Neural progenitor cell (in vitro differentiated cells): ENCODE measurements around the gene GTF2F1. TPM values are rescaled to one million over a fixed set of nuclear protein-coding genes. Genes with fewer than 3 reads are reported as not detected.

ENCODE experiments used
- DNase-seq: peaks from one replicate; pipeline ENCODE4 v3.0.0-alpha.2; 2016; ENCODE audit warnings: low spot score
- H2AFZ ChIP-seq: fragments of 200-600 bp; sonication (generic); replicated peaks from 2 replicates; pipeline ENCODE4 v1.6.1; 2016; ENCODE audit warnings: antibody characterized with exemption
- H3F3A ChIP-seq: fragments of 200-600 bp; sonication (generic); 2 replicates; pipeline ENCODE4 v1.6.1; 2016; ENCODE audit warnings: antibody characterized with exemption, low read depth
- H3K27ac ChIP-seq: fragments of 200-600 bp; sonication (generic); 2 replicates; pipeline ENCODE4 v1.5.1; 2016; ENCODE audit warnings: mild to moderate bottlenecking
- H3K27me3 ChIP-seq: fragments of 200-600 bp; sonication (generic); 2 replicates; pipeline ENCODE4 v1.6.1; 2016; ENCODE audit warnings: mild to moderate bottlenecking, moderate library complexity
- H3K36me3 ChIP-seq: fragments of 200-600 bp; sonication (generic); 2 replicates; pipeline ENCODE4 v1.5.1; 2016
- H3K4me1 ChIP-seq: fragments of 200-600 bp; sonication (generic); 2 replicates; pipeline ENCODE4 v1.6.1; 2016; ENCODE audit warnings: mixed run types
- H3K4me2 ChIP-seq: fragments of 200-600 bp; sonication (generic); 2 replicates; pipeline ENCODE4 v1.6.1; 2016
- H3K4me3 ChIP-seq: fragments of 200-600 bp; sonication (generic); 2 replicates; pipeline ENCODE4 v1.5.1; 2016
- H3K79me2 ChIP-seq: fragments of 200-600 bp; sonication (generic); 2 replicates; pipeline ENCODE4 v1.6.1; 2016; ENCODE audit warnings: low read depth
- H3K9ac ChIP-seq: fragments of 200-600 bp; sonication (generic); 2 replicates; pipeline ENCODE4 v1.6.1; 2016
- H3K9me3 ChIP-seq: fragments of 200-600 bp; sonication (generic); 2 replicates; pipeline ENCODE4 v1.5.1; 2016; ENCODE audit warnings: low read depth
- H4K20me1 ChIP-seq: fragments of 200-600 bp; sonication (generic); 2 replicates; pipeline ENCODE4 v1.6.1; 2016; ENCODE audit warnings: low read depth
- H3K27ac Mint-ChIP-seq: 3 replicates; pipeline ENCODE4 v1.8.0; 2021; ENCODE audit warnings: mixed read lengths
- H3K27me3 Mint-ChIP-seq: 2 replicates; pipeline ENCODE4 v1.8.0; 2022; ENCODE audit warnings: low read depth, mild to moderate bottlenecking, inconsistent platforms, moderate library complexity, mixed read lengths; ENCODE audit not compliant: insufficient read depth
- H3K36me3 Mint-ChIP-seq: 3 replicates; pipeline ENCODE4 v1.8.0; 2021; ENCODE audit warnings: mixed read lengths
- H3K4me1 Mint-ChIP-seq: 3 replicates; pipeline ENCODE4 v1.8.0; 2021; ENCODE audit warnings: mixed read lengths
- H3K4me3 Mint-ChIP-seq: 3 replicates; pipeline ENCODE4 v1.8.0; 2021; ENCODE audit warnings: mild to moderate bottlenecking, moderate library complexity, mixed read lengths
- H3K9me3 Mint-ChIP-seq: 3 replicates; pipeline ENCODE4 v1.8.0; 2020; ENCODE audit warnings: mixed read lengths
- EZH2 ChIP-seq: fragments of 200-600 bp; sonication (generic); IDR thresholded peaks from 2 replicates; pipeline ENCODE4 v1.6.1; 2017; ENCODE audit warnings: antibody characterized with exemption, mild to moderate bottlenecking, moderate library complexity
- EZH2phosphoT487 ChIP-seq: fragments of 200-600 bp; sonication (generic); IDR thresholded peaks from 2 replicates; pipeline ENCODE4 v1.6.1; 2017; ENCODE audit warnings: antibody characterized with exemption
- total RNA-seq: library from RNA; depleted of rRNA; stranded (reverse); fragments of >200 nt; gene quantifications from 2 replicates; pipeline ENCODE4 v1.2.3, GENCODE V29; 2015; ENCODE audit warnings: low replicate concordance
- TF ChIP-seq, protein P1 (sequence below): fragments of 200-600 bp; sonication (generic); IDR thresholded peaks from 2 replicates; pipeline ENCODE4 v1.5.1; 2017; ENCODE audit warnings: antibody characterized with exemption, mild to moderate bottlenecking

Gene GTF2F1
- total RNA-seq, 1 donor from 2014 or later: 36.9 TPM

DNA sequence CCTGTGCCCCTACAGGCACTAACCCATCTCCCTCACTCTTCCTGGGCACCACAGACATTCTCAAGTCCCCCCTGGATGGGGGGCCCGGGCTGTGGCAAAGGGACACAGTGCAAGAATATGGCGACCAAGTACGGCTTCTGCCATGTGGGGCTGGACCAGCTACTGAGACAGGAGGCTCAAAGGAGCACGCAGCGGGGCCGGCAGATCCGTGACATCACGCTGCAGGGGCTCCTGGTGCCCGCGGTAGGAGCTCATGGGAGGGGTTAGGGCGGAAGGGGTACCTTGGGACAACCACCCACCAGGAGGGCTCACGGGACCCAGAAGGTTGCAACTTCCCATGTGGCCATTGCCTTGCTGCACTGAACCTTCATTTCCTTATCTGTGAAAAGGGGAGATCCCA lies 3.3 kb upstream of the GTF2F1 start:
- H3K36me3 ChIP-seq: no peaks in the 10 kb centered on the region
- H3K4me2 ChIP-seq: no peak overlapping the region
- H3K27ac ChIP-seq: no peak overlapping the region
- peaks cover 2% of the 10 kb centered on the region for H3K36me3 Mint-ChIP-seq
- H3K79me2 ChIP-seq: peaks cover 16% of the 10 kb centered on the region
- H3K4me3 ChIP-seq: no peak overlapping the region
- DNase-seq: no peak
- H3F3A ChIP-seq: peaks cover 14% of the 10 kb centered on the region
- H2AFZ ChIP-seq: no peak overlapping the region
- peaks cover 13% of the 10 kb centered on the region for H3K4me1 ChIP-seq
- no peaks in the 10 kb centered on the region for H3K27me3 ChIP-seq
- no peak overlapping the region for H3K4me3 Mint-ChIP-seq
- H4K20me1 ChIP-seq: no peaks in the 10 kb centered on the region
- no peaks in the 10 kb centered on the region for H3K9me3 Mint-ChIP-seq
- H3K27ac Mint-ChIP-seq: no peak overlapping the region
- TF ChIP-seq EZH2phosphoT487 (no peak), EZH2 (no peak)
- TF ChIP-seq, protein P1, sequence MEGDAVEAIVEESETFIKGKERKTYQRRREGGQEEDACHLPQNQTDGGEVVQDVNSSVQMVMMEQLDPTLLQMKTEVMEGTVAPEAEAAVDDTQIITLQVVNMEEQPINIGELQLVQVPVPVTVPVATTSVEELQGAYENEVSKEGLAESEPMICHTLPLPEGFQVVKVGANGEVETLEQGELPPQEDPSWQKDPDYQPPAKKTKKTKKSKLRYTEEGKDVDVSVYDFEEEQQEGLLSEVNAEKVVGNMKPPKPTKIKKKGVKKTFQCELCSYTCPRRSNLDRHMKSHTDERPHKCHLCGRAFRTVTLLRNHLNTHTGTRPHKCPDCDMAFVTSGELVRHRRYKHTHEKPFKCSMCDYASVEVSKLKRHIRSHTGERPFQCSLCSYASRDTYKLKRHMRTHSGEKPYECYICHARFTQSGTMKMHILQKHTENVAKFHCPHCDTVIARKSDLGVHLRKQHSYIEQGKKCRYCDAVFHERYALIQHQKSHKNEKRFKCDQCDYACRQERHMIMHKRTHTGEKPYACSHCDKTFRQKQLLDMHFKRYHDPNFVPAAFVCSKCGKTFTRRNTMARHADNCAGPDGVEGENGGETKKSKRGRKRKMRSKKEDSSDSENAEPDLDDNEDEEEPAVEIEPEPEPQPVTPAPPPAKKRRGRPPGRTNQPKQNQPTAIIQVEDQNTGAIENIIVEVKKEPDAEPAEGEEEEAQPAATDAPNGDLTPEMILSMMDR: no peak
- H3K27me3 Mint-ChIP-seq: peaks cover 8% of the 10 kb centered on the region
- H3K4me1 Mint-ChIP-seq: peaks cover 22% of the 10 kb centered on the region
- no peak overlapping the region for H3K9ac ChIP-seq
- H3K9me3 ChIP-seq: no peaks in the 10 kb centered on the region

DNA sequence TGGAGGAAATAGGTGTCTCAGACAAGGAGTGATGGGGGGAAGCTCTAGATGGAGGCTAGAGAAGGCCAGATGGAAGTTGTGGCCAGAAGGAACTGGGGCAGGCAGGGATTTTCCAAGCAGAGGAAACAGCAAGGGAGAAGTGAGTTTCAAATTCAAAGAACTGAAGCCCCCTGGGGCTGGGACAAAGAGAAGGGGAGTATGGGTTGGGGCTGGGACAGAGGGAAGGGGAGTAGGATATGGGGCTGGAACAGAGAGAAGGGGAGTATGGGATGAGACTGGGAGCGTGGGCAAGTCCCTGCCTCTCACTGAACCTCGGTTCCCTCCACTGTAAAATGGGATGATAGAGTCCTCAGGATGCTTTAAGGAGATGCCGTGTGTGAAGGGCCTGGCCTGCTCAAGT lies 1.9 kb upstream of the GTF2F1 start:
- H3F3A ChIP-seq: peaks cover 14% of the 10 kb centered on the region
- H3K27ac ChIP-seq: no peak overlapping the region
- Mint-ChIP-seq H3K27ac (peak overlapping the region; percentile 98), H3K27me3 (peaks cover 5% of the 10 kb centered on the region), H3K4me3 (peak overlapping the region; percentile 96), H3K9me3 (no peaks in the 10 kb centered on the region), H3K36me3 (peaks cover 5% of the 10 kb centered on the region), H3K4me1 (peaks cover 22% of the 10 kb centered on the region)
- H3K27me3 ChIP-seq: no peaks in the 10 kb centered on the region
- DNase-seq: no peak
- no peaks in the 10 kb centered on the region for H3K36me3 ChIP-seq
- H3K9me3 ChIP-seq: no peaks in the 10 kb centered on the region
- peaks cover 25% of the 10 kb centered on the region for H3K79me2 ChIP-seq
- H3K4me3 ChIP-seq: no peak overlapping the region
- H3K4me2 ChIP-seq: peak overlapping the region; percentile 42
- H3K9ac ChIP-seq: no peak overlapping the region
- no peaks in the 10 kb centered on the region for H4K20me1 ChIP-seq
- H2AFZ ChIP-seq: no peak overlapping the region
- TF ChIP-seq EZH2phosphoT487: no peak
- TF ChIP-seq, protein P1: no peak
- no peak for TF ChIP-seq EZH2
- H3K4me1 ChIP-seq: peaks cover 13% of the 10 kb centered on the region

DNA sequence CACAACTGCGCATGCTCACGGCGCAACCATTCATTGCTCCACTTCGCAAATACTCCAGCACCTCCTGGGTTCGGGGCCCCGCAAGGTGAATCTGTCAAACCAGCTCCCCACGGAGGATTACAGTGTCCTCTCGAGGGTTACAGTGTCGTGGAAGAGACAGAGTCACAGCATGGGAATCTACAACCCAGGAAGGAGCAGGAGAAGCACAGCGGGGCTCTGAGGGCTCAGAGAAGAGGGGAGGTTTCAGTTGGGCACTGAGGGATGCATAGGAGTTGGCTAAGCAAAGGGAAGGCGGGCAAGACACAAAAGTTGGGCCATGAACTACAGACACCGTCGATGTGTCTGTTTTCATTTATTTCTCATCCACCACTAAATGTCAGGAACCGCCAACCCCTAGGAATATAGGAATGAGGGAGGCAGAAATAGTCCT lies 1.0 kb upstream of the GTF2F1 start:
- TF ChIP-seq EZH2 (no peak), EZH2phosphoT487 (no peak)
- TF ChIP-seq, protein P1: no peak
- DNase-seq: no peak
- Histone ChIP-seq H3K9me3 (no peaks in the 10 kb centered on the region), H3K36me3 (no peaks in the 10 kb centered on the region), H3F3A (peaks cover 14% of the 10 kb centered on the region), H3K27me3 (no peaks in the 10 kb centered on the region), H3K79me2 (peaks cover 25% of the 10 kb centered on the region), H2AFZ (peak overlapping the region; percentile 54), H3K4me3 (peak overlapping the region; percentile 68), H3K4me1 (peaks cover 13% of the 10 kb centered on the region), H4K20me1 (no peaks in the 10 kb centered on the region), H3K4me2 (peak overlapping the region; percentile 91), H3K27ac (peak overlapping the region; percentile 3), H3K9ac (no peak overlapping the region)
- Mint-ChIP-seq H3K27ac (peak overlapping the region; percentile 97), H3K9me3 (no peaks in the 10 kb centered on the region), H3K4me3 (peak overlapping the region; percentile 96), H3K4me1 (peaks cover 22% of the 10 kb centered on the region), H3K36me3 (peaks cover 5% of the 10 kb centered on the region), H3K27me3 (peaks cover 5% of the 10 kb centered on the region)
